Measurements from ENCODE around the gene NR2C2AP. TPM values are rescaled to one million over a fixed set of nuclear protein-coding genes. Genes with fewer than 3 reads are reported as not detected.

NR2C2AP gene
- total RNA-seq, 4 donors from 2014 or later, result 13.5 to 21.3 (median 15.1) TPM

DNA sequence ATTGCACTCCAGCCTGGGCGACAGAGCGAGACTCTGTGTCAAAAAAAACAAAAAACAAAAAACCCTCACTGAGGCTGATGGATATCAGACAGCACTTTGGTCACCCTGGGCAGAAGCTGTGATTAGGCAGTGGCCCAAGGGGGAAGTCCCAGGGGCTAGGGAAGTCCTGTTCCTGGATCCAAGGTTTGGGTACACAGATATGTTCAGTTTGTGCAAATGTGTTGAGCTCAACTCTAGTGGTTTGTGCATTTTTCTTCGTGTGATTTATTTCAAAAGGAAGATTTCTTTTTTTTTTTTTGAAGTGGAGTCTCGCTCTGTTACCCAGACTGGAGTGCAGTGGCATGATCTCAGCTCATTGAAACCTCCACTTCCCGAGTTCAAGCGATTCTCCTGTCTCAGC lies 45.4 kb downstream of the NR2C2AP start:
- 77 to 82% methylated on average over 6 of the region's 6 CpGs for WGBS, 2 donors
- no peak for DNase-seq (ENCODE audit: low spot score in 2 of 2)
- TF ChIP-seq, protein P1, sequence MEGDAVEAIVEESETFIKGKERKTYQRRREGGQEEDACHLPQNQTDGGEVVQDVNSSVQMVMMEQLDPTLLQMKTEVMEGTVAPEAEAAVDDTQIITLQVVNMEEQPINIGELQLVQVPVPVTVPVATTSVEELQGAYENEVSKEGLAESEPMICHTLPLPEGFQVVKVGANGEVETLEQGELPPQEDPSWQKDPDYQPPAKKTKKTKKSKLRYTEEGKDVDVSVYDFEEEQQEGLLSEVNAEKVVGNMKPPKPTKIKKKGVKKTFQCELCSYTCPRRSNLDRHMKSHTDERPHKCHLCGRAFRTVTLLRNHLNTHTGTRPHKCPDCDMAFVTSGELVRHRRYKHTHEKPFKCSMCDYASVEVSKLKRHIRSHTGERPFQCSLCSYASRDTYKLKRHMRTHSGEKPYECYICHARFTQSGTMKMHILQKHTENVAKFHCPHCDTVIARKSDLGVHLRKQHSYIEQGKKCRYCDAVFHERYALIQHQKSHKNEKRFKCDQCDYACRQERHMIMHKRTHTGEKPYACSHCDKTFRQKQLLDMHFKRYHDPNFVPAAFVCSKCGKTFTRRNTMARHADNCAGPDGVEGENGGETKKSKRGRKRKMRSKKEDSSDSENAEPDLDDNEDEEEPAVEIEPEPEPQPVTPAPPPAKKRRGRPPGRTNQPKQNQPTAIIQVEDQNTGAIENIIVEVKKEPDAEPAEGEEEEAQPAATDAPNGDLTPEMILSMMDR (IDR thresholded peaks at IDR 0.05), result no peak
- TF ChIP-seq POLR2A (IDR thresholded peaks at IDR 0.05), result no peak
- TF ChIP-seq EP300 (IDR thresholded peaks at IDR 0.05), result no peak
- H3K4me3 ChIP-seq, result no peak overlapping the region
- peaks cover 0 to 33% (median 0%) of the 10 kb centered on the region in 3 donors for H3K36me3 ChIP-seq
- H3K9me3 ChIP-seq, result no peaks in the 10 kb centered on the region
- no peaks in the 10 kb centered on the region for H3K4me1 ChIP-seq
- no peaks in the 10 kb centered on the region for H3K27me3 ChIP-seq
- H3K27ac ChIP-seq, result no peak overlapping the region

DNA sequence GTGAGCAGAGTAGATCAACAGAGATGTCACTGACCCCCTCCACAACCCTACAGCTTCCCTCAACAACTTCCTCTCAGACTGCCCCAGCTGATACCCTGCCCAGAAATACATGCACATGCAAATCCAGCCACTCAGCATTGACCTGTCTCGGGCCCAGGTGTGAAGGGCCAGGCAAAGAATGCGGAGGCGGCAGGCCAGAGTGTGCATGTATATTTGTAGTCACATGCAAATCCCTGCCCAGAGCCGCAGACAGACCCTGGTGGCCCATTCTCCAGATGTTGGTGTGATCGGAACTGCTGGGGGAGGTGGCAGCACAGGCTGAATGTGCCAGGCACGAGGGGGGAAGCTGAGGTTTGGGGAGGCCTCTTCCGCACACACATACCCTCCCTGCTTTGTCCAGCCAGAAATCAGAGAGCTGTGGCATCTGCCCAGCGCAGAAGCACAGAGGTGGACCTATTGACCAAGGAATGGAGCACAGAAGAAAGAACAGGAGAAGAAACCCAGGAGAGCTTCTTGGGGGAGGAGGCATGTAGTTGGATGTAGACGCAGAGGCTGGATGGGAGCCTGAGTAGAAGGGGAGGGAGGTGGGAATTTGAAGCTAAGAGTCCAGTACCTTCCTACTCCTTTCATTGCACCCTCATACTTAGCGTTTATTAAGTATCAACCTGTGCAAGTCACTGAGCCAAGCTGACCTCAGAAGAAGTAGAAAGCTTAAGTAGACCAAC lies 47.6 kb downstream of the NR2C2AP start:
- Histone ChIP-seq H3K27me3 (no peaks in the 10 kb centered on the region), H3K4me1 (no peaks in the 10 kb centered on the region), H3K4me3 (no peak overlapping the region), H3K9me3 (no peaks in the 10 kb centered on the region), H3K36me3 (peaks cover 0 to 38% (median 0%) of the 10 kb centered on the region in 3 donors), H3K27ac (no peak overlapping the region)
- TF ChIP-seq, protein P1 (IDR thresholded peaks at IDR 0.05), result no peak
- TF ChIP-seq EP300 (IDR thresholded peaks at IDR 0.05) (no peak), POLR2A (IDR thresholded peaks at IDR 0.05) (no peak)
- DNase-seq (ENCODE audit: low spot score in 2 of 2), result no peak
- WGBS, 2 donors, result 90 to 95% methylated on average over 10 of the region's 10 CpGs

DNA sequence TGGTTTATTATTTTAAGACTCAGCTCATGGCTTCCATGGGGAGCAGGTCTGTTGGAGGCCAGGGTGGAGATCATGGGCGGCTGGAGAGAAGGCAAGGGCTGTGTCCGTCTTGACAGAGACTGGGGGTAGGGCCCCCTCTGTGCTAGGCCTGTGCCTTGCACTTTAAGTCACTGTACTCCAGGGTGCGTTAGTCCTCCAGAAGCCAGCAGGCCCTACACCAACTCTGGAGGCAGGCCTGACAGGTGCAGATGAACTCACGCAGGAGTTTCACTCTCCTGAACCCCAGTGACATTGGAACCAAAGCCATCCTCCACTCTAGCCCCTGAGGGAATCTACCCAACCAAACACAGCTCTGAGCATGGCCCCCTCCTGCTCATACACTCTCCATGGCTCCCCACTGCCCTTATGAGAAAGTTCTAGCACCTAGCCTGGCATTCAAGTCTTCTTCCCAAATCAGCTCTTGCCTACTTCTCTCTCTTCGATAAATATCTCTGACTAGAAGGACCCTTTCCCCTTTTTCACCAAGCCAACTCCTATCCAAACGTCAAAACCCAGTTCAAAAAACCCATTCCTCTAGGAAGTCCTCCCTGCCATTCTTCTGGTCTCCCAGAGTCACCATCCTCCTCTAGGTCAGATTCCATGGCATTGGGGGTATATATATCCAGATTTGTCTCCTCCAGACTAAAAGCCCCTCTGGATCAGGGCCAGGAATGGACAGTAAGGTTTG lies 48.3 kb downstream of the NR2C2AP start:
- Histone ChIP-seq H3K9me3 (no peaks in the 10 kb centered on the region), H3K36me3 (peaks cover 0 to 40% (median 0%) of the 10 kb centered on the region in 3 donors), H3K4me1 (no peaks in the 10 kb centered on the region), H3K27ac (no peak overlapping the region), H3K4me3 (no peak overlapping the region), H3K27me3 (no peaks in the 10 kb centered on the region)
- WGBS, 2 donors, result 82 to 89% methylated on average over 6 of the region's 6 CpGs
- TF ChIP-seq, protein P1 (IDR thresholded peaks at IDR 0.05), result no peak
- DNase-seq (ENCODE audit: low spot score in 2 of 2), result no peak

DNA sequence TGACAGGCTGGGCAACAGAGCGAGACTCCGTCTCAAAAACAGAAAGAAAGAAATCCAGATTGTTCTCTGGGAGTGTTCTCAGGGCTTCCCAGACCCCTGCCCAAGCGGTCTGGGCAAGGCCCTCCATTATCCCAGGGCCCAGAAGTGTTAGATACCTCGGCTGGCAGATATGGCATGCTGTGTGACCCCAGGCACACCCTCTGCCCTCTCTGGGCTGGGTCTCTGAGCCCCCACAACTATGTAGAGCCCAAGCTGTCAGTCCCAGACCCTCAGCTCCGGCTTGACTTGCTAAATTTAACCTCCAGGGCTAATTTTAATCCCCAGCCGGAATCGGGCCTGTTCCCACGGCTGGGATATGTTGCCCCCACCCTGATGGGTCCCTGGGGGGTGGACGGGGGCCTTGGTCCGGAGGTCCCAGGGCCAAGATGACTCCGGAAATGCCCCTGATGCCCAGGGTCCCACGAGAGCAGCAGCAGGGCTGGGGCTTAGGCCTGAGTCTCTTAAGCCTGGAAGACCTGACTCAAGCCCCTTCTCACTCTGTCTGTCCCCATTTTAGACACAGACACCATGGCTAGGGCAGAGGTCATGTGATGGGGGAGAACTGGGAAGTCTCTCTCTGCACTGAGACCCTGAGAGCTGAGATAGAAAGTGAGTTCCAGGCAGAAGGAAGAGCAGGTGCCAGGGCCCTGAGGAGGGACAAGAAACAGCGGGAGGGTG lies 50.4 kb downstream of the NR2C2AP start:
- peaks cover 0 to 59% (median 0%) of the 10 kb centered on the region in 3 donors for H3K36me3 ChIP-seq
- H3K27me3 ChIP-seq, result no peaks in the 10 kb centered on the region
- H3K4me1 ChIP-seq, result no peaks in the 10 kb centered on the region
- H3K4me3 ChIP-seq, result no peak overlapping the region
- no peak for DNase-seq (ENCODE audit: low spot score in 2 of 2)
- H3K9me3 ChIP-seq, result no peaks in the 10 kb centered on the region
- H3K27ac ChIP-seq, result no peak overlapping the region
- TF ChIP-seq POLR2A (IDR thresholded peaks at IDR 0.05), result no peak
- TF ChIP-seq, protein P1 (IDR thresholded peaks at IDR 0.05), result no peak
- TF ChIP-seq EP300 (IDR thresholded peaks at IDR 0.05), result no peak
- WGBS, 2 donors, result 71 to 74% methylated on average over 13 of the region's 13 CpGs

All from tibial nerve (tissue), 4 donors.